Measurements from ENCODE around the gene PUS3.

PUS3 gene

GRCh38 chr11:125902927-125903710 is at the start of gene PUS3:
Gene PUS3 (minus strand): TSS chr11:125903206. CDS start chr11:125896284, 6,922 bp downstream.
- peak; percentile 72 for DNase-seq

- DNase-seq = no peak
These were observed 49.6 kb upstream of the PUS3 start for GRCh38 chr11:125952559-125952958.

GRCh38 chr11:125951731-125952130 is 48.7 kb upstream of the PUS3 start:
- no peak for DNase-seq

GRCh38 chr11:125950696-125951651 is 48.0 kb upstream of the PUS3 start:
- DNase-seq = no peak

- no peak for DNase-seq
These were observed 47.1 kb upstream of the PUS3 start for GRCh38 chr11:125950178-125950490.

GRCh38 chr11:125949271-125950177 is 46.5 kb upstream of the PUS3 start:
- DNase-seq = no peak

- DNase-seq = no peak
These were observed 45.5 kb upstream of the PUS3 start for GRCh38 chr11:125948278-125949051.

- DNase-seq = no peak
These were observed 44.6 kb upstream of the PUS3 start for GRCh38 chr11:125947419-125948277.

- no peak for DNase-seq
These were observed 43.9 kb upstream of the PUS3 start for GRCh38 chr11:125946712-125947418.

- DNase-seq = peak; percentile 18
These were observed 43.0 kb upstream of the PUS3 start, which contains the start of gene VSIG10L2 for GRCh38 chr11:125945797-125946520. Gene VSIG10L2 (plus strand): TSS chr11:125946044. CDS start chr11:125946056, 12 bp downstream.

- DNase-seq = no peak
These were observed 42.2 kb upstream of the PUS3 start for GRCh38 chr11:125945011-125945796.

GRCh38 chr11:125944350-125945010 is 41.5 kb upstream of the PUS3 start:
- DNase-seq = no peak

- no peak for DNase-seq
These were observed 40.8 kb upstream of the PUS3 start for GRCh38 chr11:125943661-125944349.

- DNase-seq = no peak
These were observed 39.9 kb upstream of the PUS3 start for GRCh38 chr11:125942771-125943428.

GRCh38 chr11:125941619-125942611 is 38.9 kb upstream of the PUS3 start:
- DNase-seq = peak; percentile 23

GRCh38 chr11:125941267-125941618 is 38.2 kb upstream of the PUS3 start:
- DNase-seq = no peak
